Measurements from ENCODE around the gene THPO.

DNA sequence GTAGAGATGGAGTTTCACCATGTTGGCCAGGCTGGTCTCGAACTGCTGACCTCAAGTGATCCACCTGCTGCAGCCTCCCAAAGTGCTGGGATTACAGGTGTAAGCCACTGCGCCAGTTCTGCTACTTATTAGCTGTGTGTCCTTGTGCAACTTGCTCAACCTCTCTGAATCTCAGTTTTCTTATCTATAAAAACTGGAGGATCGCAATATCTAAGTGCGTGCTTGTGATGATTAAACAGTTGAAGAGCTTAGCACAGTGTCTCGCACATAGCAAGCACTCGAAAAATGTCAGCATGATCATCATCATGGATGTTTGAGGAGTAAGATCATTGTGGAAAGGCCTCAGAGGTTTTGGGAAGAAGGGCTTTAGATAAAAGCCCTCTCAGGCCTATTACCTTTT is 27.4 kb downstream of the THPO start:
- TF ChIP-seq CTCF (IDR thresholded peaks at IDR 0.05) (no peak), CREB1 (CRISPR knock-in tag; IDR thresholded peaks at IDR 0.05) (no peak), TEAD4 (CRISPR knock-in tag; IDR thresholded peaks at IDR 0.05) (no peak), SMAD3 (CRISPR knock-in tag; IDR thresholded peaks at IDR 0.05; ENCODE audit: borderline replicate concordance) (no peak), ELF4 (CRISPR knock-in tag; IDR thresholded peaks at IDR 0.05; ENCODE audit: low read depth) (no peak), ZNF423 (CRISPR knock-in tag; IDR thresholded peaks at IDR 0.05) (no peak), ZNF263 (CRISPR knock-in tag; IDR thresholded peaks at IDR 0.05; ENCODE audit: low read depth) (no peak), SP1 (CRISPR knock-in tag; conservative IDR thresholded peaks at IDR 0.05) (no peak), FOXK1 (CRISPR knock-in tag; IDR thresholded peaks at IDR 0.05) (no peak), USF2 (CRISPR knock-in tag; IDR thresholded peaks at IDR 0.05) (no peak), IRF2 (CRISPR knock-in tag; IDR thresholded peaks at IDR 0.05; ENCODE audit: borderline replicate concordance, low read depth) (no peak)
- TF ChIP-seq, protein P1, sequence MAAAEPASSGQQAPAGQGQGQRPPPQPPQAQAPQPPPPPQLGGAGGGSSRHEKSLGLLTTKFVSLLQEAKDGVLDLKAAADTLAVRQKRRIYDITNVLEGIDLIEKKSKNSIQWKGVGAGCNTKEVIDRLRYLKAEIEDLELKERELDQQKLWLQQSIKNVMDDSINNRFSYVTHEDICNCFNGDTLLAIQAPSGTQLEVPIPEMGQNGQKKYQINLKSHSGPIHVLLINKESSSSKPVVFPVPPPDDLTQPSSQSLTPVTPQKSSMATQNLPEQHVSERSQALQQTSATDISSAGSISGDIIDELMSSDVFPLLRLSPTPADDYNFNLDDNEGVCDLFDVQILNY (CRISPR knock-in tag; IDR thresholded peaks at IDR 0.05): no peak
- TF ChIP-seq, protein P2, sequence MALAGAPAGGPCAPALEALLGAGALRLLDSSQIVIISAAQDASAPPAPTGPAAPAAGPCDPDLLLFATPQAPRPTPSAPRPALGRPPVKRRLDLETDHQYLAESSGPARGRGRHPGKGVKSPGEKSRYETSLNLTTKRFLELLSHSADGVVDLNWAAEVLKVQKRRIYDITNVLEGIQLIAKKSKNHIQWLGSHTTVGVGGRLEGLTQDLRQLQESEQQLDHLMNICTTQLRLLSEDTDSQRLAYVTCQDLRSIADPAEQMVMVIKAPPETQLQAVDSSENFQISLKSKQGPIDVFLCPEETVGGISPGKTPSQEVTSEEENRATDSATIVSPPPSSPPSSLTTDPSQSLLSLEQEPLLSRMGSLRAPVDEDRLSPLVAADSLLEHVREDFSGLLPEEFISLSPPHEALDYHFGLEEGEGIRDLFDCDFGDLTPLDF (CRISPR knock-in tag; IDR thresholded peaks at IDR 0.05): no peak
- TF ChIP-seq, protein P3, sequence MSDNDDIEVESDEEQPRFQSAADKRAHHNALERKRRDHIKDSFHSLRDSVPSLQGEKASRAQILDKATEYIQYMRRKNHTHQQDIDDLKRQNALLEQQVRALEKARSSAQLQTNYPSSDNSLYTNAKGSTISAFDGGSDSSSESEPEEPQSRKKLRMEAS (CRISPR knock-in tag; IDR thresholded peaks at IDR 0.05): no peak
